ENCODE data around the gene ASB5.
"Not testable (repeated sequence)": the region's sequence is repeated elsewhere in the genome, so short reads cannot be mapped to it uniquely, and the experiment has no call there.

The ASB5 gene

DNA sequence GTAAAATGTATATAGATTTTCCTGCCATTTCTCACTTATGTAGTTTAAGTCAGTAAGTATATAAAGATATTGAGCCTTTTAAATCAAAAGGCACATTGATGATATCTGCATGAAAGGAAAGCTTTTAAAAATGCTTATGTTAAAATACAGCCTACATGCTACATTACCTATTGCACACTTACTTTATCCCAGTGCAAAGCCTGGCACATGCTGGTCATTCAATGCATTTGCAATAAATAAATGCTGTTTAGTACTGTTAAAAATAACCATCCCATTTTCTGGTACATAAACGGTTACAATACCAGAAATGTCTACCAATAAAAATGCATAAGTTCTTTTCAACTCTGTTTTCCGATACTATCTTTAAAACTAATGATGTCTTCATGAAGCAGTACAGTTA is 51.5 kb downstream of the ASB5 start:
- no peak for DNase-seq

DNA sequence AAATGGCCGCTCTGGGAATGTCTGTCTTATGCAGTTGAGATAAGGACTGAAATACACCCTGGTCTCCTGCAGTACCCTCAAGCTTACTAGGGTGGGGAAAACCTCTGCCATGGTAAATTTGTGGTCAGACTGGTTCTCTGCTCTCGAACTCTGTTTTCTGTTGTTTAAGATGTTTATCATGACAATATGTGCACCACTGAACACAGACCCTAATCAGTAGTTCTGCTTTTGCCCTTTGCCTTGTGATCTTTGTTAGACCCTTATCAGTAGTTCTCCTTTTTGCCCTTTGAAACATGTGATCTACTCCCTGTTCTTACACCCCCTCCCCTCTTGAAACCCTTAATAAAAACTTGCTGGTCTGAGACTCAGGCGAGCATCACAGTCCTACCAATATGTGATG is 56.7 kb downstream of the ASB5 start:
- DNase-seq: not testable (repeated sequence)

DNA sequence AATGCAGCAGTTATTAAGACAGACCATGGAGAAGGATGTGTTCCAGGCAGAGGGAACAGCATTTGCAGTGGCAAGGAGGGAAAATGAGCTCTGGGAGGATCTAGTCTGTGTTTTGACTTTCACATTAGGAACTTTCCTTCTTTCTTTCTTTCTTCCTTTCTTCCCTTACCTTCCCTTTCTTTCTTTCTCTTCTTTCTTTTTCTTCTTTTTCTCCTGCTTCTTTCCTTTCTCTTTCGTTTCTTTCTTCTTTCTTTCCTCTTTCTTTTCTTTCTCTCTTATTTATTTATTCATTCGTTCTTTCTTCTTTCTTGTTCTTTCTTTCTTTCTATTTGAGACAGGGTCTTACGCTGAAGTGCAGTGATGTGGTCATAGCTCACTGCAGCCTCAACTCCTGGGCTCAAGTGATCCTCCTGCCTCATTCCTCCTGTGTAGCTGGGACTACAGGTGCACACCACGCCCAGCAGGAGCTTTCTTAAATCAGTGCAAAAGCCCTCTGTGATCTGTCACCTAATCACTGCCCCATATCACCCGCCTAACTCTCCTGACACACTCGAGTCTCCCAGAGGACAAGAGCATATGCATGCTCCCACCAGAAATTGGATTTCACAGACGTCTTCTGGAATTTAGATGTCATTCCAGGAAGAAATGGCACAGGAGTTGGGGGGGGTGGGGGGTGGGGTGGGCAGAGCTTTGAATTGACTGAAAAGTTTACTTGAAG is 58.3 kb downstream of the ASB5 start:
- no peak for DNase-seq

DNA sequence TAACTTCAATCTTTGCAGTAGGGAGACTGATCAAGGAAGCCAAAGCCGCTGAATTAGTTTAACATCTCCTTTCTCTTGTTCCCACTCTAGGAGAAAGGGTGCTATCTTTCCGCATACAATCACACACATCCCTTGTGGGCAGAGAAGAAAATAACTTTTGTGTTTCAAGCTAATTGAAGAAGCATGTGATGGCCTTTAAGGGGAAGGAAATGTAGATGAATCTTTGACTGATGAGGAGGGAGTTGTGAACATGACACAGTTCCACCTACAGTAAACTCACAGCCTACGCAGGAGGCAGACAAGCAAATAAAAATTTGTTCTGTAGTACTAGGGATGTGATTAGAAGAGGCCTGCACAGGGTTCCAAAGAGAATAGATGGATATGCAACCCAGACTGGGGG is 58.9 kb downstream of the ASB5 start:
- DNase-seq: no peak

DNA sequence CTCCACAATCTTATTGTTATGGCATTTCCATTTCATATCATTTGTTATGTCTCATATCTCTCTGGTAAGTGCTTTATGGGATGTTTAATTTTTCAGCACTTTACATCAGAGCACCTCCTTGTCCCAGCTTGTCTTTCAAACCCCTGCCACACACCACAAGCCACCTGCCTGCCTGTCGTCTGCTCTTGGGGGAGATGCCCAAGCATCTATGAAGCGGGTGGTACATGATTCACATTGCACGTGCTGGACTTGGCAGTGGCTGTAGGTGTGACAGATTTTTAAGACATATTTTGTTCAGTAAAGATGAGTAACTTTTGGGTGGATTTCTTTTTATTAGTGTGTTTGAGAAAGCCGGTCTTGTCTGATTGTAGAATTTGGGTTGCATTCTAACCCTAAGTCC is 59.5 kb downstream of the ASB5 start:
- no peak for DNase-seq

DNA sequence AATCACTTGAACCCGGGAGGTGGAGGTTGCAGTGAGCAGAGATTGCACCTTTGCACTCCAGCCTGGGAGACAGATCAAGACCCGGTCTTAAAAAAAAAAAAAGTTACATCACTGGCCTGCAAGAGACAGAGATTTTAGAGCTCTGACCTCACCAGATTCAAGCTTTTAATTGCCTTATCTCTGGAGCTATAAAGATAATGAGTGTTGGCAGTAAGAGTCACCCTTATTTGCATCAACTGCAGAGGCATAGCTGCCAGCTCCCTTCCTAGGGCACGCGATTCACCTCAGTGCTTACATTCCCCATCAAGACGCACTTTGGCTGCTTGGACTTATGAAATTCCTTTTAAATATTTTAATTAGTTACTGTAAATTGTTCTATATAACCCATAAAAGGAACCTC is 61.2 kb downstream of the ASB5 start:
- DNase-seq: no peak

DNA sequence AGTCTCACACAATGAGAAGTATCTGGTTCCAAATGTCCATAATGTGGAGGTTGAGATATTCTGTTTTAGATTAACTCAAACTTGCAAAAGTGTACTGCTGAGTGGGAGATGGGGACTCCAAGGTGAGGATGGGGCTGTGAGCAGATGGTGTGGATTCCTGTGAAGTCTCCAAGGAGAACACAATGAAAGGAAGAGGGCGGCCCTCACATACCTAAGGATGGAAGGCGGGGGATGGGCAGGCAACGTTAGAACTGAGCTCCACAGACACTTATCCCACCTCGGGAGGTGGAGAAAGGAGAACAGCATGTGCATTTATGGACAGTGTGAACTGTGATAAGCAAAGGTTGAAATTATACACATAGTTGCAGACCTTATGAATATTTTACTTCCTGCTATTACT is 63.7 kb downstream of the ASB5 start:
- DNase-seq: no peak

DNA sequence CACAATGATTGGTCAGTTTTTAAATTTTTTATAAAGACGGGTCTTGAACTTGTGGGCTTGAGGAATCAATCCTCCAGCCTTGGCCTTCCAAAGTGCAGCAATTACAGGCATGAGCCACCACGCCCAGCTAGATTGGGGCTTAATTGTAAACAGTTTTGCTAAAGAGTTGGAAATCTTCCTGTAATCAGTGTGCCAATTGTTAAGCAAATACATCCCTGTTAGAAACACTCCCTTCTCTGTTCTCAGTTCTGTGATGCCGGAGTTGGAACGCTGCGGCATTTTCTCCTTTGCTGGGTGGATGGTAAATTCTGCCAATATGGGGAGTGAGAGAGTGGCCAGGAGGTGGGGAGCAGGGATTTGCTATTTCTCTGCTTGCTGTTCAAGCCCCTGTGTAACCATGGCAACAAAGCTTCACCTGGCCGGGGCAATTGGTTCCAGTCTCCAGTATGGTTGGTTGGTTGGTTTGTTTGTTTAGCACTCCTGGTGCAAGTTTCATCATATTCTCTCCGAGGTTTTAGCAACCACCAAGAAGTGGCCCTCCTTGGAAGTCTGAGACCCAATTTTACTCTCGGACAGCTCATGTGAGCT is 70.6 kb downstream of the ASB5 start:
- DNase-seq: no peak

DNA sequence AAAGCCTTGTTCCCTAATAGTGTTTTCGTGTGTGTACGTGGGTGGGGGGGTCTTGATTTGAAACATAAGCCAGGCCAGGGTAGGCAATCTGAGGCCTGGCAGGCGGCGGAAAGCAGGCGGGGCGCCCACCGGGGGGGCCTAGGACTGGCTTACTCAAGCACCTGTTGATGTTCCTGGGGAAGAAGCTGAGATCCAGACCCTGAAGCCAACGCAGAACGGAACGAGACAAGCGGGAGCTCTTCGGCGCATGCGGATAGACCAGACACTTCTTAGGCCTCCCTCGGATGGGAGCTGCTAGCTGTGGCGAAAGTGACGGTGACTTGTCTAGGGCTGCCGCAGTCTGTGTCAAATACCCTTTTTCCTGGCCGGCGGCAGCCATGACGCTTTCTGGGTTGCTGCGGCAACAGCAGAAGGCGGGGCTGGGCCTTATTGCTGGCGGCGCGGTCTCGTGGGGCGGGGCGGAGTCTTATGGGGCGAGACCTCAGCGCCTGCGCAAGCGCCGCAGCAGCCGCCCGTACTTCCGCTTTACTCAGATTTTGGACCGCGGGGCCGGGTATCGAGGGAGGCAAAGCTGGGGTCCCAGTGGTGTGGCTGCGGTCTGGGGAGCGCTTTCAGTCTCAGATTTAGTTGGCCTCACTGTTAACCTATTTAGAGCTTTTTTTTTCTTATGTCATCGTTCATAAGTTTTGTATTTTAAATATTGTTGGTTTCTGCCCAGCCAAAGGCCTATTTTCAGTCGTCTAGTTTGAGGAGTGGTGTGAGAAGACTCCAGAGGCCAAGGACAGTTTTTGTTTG is 73.6 kb downstream of the ASB5 start, which contains the start of gene SPATA4:
Gene SPATA4 (minus strand): TSS at position 402 of the 795 bp plus-strand sequence. CDS start 23 bp downstream, at position 379.
- peak; percentile 86 for DNase-seq

DNA sequence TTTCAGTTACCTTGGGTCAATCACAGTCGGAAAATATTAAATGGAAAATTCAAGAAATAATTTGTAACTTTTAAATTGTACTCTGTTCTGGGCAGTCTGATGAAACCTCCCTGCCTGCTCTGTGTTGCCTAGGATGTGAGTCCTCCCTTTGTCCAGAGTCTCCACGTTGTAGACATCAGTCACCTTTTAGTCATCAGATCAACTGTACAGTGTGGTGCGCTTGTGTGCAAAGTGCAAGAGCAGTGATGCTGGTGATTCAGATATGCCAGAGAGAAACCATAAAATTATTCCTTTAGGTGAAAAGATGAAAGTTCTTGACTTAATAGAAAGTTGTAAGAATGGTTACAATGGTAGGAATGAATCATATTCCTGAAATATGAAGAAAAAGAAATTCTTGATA is 75.1 kb downstream of the ASB5 start:
- DNase-seq: no peak

DNA sequence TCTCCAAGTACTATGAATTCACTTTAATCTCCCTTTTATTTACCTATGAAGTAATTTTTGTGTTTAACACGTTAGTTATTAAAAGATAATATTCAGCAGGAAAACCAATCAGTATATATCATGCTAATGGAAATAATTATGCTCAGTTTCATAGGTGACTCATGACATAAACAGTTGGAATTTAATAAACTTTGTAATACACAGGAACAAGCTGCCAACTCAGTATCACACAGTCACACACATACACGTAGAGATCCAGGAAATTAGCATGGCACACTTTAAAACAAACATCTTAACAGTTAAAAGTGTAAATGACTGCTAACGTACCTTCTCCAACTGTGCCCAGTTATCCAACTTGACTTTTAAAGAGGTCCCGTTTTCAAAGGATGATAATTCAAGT is 75.9 kb downstream of the ASB5 start:
- DNase-seq: no peak

DNA sequence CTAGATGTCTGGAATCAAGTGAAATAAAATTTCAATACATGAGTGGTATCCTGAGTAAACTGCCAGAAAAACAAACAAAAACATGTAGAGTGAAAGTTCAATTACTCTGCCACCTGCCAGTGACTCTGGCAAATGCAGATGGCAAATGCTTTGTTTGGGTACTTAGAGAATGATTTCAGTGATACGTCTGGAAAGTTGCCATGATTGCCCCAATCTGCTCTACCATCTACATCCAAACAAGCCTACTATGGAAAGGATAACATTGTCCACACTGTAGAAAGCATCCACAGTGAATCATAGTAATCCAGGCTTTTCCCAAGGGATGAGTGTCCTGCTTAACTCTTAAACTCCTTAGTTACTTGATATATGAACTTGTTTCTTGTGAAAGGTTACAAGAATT is 77.0 kb downstream of the ASB5 start:
- no peak for DNase-seq

DNA sequence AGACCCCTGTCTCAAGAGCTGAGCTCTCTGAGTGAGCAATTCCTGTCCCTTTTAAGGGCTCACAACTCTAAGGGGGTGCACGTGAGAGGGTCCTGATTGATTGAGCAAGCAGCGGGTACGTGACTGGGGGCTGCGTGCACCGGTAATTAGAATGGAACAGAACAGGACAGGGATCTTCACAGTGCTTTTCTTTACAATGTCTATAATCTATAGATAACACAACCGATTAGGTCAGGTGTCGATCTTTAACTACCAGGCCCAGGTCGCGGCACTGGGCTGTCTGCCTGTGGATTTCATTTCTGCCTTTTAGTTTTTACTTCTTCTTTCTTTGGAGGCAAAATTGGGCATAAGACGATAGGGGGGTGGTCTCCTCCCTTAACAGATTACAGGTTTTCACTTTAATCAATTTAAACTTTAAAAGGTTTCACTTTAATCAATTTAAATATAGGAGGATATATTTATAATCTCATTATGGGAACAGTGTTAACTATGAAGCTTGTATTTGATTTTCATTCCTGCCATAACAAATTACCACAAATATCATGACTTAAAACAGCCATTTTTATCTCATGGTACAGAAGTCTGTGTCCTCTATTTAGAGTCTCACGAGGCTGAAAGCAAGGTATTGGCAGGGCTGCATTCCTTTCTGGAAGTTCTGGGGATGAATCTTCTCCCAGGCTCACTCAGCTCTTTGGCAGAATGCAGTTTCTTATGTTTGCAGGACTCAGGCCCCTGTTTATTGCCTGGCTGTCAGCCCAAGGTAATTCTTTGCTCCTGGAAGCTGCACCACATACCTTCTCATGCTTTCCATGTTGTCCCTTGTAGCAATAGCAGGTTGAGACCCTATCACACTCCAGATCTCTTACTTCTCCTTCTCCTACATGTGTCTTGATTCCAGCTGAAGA is 78.9 kb downstream of the ASB5 start:
- DNase-seq: no peak

DNA sequence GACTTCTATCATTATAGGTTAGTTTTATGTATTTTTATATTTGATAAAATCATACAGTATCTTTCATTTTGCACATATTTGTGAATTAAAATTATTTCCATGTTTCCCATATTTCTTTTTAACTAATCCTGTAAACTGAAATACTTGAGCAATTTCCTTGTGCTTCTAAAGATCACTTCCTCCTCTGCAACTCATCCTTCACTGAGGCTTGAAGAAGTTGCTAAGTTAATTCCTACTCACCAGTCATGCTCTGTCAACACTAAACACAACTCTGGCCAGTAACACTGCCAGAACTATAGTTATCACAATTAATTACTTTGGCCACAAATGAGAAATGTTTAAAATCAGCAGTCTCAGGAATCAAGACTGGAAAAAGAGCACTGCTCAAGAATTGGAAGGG is 80.4 kb downstream of the ASB5 start:
- no peak for DNase-seq

DNA sequence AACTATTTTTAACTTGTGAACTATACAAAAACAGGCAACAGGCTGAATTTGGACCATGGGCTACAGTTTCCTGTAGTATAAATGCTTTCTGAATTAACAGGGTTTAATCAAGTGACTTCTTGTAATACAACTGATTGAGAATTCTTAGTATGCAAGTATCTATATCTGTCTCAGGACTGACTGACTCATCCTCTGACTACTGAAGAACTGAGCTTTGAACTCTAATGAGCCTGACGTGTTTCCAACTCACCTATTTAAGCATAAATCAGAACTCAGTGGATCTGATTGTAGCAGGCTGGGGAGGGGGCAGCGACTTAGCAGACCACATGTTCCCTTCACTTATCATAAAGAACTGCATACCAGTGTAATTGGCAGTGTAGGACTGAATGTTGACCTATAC is 81.4 kb downstream of the ASB5 start:
- no peak for DNase-seq

DNA sequence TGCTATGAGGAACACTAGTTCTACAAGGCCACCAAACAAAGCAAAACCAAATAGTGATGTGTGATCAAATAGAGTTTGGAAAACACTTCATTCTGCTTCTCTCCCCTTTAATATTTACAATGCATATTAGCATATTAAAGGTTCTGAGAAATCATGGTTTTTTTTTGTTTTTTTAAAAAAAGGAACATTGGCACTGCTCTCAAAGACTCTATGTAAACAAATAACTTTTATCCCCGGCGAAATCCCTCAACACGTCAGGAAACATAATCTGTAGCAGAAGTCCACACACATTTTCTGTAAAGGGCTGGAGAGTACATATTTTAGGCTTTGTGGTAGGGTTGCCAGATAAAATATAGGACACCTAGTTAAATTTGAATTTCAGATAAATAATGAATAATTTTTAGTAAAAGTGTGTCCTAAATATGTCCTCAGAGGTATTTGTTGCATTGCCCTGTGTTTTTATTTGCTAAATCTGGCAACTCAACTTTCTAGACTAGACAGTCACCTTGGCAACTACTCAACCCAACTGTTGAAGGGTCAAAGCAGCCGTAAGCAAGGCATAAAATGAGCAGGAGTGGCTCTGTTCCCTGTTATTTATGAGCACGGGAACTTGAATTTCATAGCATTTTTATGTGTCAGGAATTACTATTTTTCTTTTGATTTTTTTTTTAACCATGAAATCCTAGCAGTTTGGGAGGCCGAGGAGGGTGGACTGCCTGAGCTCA is 82.2 kb downstream of the ASB5 start:
- no peak for DNase-seq

DNA sequence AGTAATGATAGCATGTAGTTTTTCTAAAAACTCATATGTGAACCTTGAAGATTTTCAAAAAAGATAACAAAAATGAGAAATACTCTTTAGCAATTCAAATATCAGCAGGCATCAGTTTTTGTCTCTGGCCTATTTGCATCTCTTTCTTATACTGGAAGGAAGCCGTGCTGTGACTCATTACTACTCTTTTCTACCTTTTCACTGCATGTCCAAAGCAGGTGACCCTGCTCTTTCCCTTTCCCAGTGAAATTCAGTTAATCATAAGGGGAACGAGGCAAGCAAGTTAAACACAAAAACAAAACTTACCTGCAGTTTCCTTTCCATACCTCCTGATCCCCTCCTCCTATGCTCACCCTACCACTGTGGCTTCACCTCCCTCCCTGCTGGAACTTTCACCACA is 83.0 kb downstream of the ASB5 start:
- no peak for DNase-seq

DNA sequence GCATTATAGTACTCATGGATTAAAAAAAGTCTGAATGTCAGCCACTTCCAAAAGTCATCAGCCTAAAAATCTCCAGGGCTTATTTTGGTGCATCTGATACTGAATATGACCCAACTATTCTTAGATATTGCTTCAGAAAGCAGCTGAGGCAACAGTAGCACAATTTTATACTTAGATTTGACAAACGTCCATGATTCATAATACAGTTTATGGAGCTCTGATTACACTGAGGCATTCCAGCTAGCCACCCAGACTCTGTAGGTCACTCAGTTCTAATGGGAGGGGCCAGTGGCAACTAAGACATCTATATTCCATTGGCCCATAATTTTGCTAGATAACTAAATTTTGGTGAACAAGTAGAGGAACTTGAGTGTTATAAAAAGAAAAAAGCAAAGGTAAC is 84.0 kb downstream of the ASB5 start:
- DNase-seq: no peak
